Karpas-422 (cell line): ENCODE results near the gene TMEM125. TPM values are rescaled to one million over a fixed set of nuclear protein-coding genes. Genes with fewer than 3 reads are reported as not detected.

Experiments used
- DNase-seq: peaks from one replicate; pipeline ENCODE4 v3.0.0-alpha.2; 2015
- H2AFZ ChIP-seq: fragments of 200-600 bp; sonication (generic); 2 replicates; pipeline ENCODE4 v1.6.1; 2014; ENCODE audit warnings: antibody characterized with exemption, low read length, mixed read lengths
- H3K27ac ChIP-seq: fragments of 200-600 bp; sonication (generic); 2 replicates; pipeline ENCODE4 v1.5.1; 2014; ENCODE audit warnings: mild to moderate bottlenecking, low read length, moderate library complexity
- H3K27me3 ChIP-seq: fragments of 200-600 bp; sonication (generic); 2 replicates; pipeline ENCODE4 v1.6.1; 2014; ENCODE audit warnings: low read length, mixed read lengths
- H3K36me3 ChIP-seq: fragments of 200-600 bp; sonication (generic); 2 replicates; pipeline ENCODE4 v1.6.1; 2014; ENCODE audit warnings: low read length, mixed read lengths; ENCODE audit not compliant: insufficient read depth
- H3K4me1 ChIP-seq: fragments of 200-600 bp; sonication (generic); 2 replicates; pipeline ENCODE4 v1.6.1; 2014; ENCODE audit warnings: mild to moderate bottlenecking, low read length, mixed read lengths
- H3K4me2 ChIP-seq: fragments of 200-600 bp; sonication (generic); 2 replicates; pipeline ENCODE4 v1.6.1; 2014; ENCODE audit warnings: low read length, low read depth, mild to moderate bottlenecking; ENCODE audit not compliant: poor library complexity, severe bottlenecking
- H3K4me3 ChIP-seq: fragments of 200-600 bp; sonication (generic); 2 replicates; pipeline ENCODE4 v1.5.1; 2014; ENCODE audit warnings: mild to moderate bottlenecking, antibody characterized with exemption, low read length, mixed read lengths
- H3K79me2 ChIP-seq: fragments of 200-600 bp; sonication (generic); 2 replicates; pipeline ENCODE4 v1.6.1; 2014; ENCODE audit warnings: mild to moderate bottlenecking, low read length, mixed read lengths
- H3K9ac ChIP-seq: fragments of 200-600 bp; sonication (generic); 2 replicates; pipeline ENCODE4 v1.6.0; 2014; ENCODE audit warnings: low read length
- H3K9me2 ChIP-seq: fragments of 200-600 bp; sonication (generic), shearing (Covaris generic); replicated peaks from 2 replicates; pipeline ENCODE4 v1.6.0; 2014; ENCODE audit warnings: mild to moderate bottlenecking, low read length, moderate library complexity; ENCODE audit not compliant: insufficient read depth
- H3K9me3 ChIP-seq: fragments of 300-700, 200-600 bp; sonication (generic); 2 replicates; pipeline ENCODE4 v1.6.1; 2014; ENCODE audit warnings: low read length, mixed read lengths
- H4K20me1 ChIP-seq: fragments of 200-600 bp; sonication (generic); 2 replicates; pipeline ENCODE4 v1.6.1; 2014; ENCODE audit warnings: mild to moderate bottlenecking, antibody characterized with exemption, low read length, low read depth; ENCODE audit not compliant: insufficient read depth
- total RNA-seq: library from RNA; depleted of rRNA; stranded (reverse); fragments of >200 nt; shearing (Covaris generic); gene quantifications from 2 replicates; pipeline ENCODE4 v1.2.3, GENCODE V29; 2014; ENCODE audit warnings: low replicate concordance; rRNA removed

Gene TMEM125
- total RNA-seq, 1 experiment from 2014 or later = not detected

GRCh38 chr1:43318831-43319230 lies 49.0 kb downstream of the TMEM125 start:
- no peaks in the 10 kb centered on the region for H3K4me1 ChIP-seq
- no peak overlapping the region for H2AFZ ChIP-seq
- no peaks in the 10 kb centered on the region for H4K20me1 ChIP-seq
- H3K27me3 ChIP-seq = no peaks in the 10 kb centered on the region
- H3K9me2 ChIP-seq = no peaks in the 10 kb centered on the region
- H3K4me3 ChIP-seq = no peak overlapping the region
- DNase-seq = no peak
- no peak overlapping the region for H3K4me2 ChIP-seq
- H3K9ac ChIP-seq = no peak overlapping the region
- no peaks in the 10 kb centered on the region for H3K9me3 ChIP-seq
- no peaks in the 10 kb centered on the region for H3K36me3 ChIP-seq
- H3K79me2 ChIP-seq = no peaks in the 10 kb centered on the region
- no peak overlapping the region for H3K27ac ChIP-seq

DNA sequence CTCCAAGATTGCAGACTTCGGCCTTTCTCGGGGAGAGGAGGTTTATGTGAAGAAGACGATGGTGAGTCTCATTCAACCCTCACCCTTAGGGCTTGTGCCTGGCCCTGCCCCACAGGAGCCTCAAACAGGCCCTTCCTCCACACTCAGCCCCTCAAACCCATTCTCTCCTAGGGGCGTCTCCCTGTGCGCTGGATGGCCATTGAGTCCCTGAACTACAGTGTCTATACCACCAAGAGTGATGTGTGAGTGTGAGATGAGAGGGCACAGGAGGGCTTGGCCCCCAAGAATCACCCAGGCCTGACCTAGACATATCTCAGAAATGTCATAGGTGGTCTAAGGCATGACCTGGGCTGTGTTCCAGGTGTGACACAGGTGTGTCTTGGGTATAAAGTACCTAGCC lies 49.5 kb downstream of the TMEM125 start:
- no peaks in the 10 kb centered on the region for H3K27me3 ChIP-seq
- no peaks in the 10 kb centered on the region for H3K4me1 ChIP-seq
- DNase-seq = no peak
- no peaks in the 10 kb centered on the region for H3K79me2 ChIP-seq
- no peak overlapping the region for H3K4me2 ChIP-seq
- no peaks in the 10 kb centered on the region for H3K9me3 ChIP-seq
- H3K27ac ChIP-seq = no peak overlapping the region
- no peaks in the 10 kb centered on the region for H4K20me1 ChIP-seq
- no peak overlapping the region for H3K4me3 ChIP-seq
- no peak overlapping the region for H2AFZ ChIP-seq
- no peaks in the 10 kb centered on the region for H3K9me2 ChIP-seq
- H3K9ac ChIP-seq = no peak overlapping the region
- no peaks in the 10 kb centered on the region for H3K36me3 ChIP-seq

GRCh38 chr1:43319766-43320165 lies 50.0 kb downstream of the TMEM125 start:
- H2AFZ ChIP-seq = no peak overlapping the region

DNA sequence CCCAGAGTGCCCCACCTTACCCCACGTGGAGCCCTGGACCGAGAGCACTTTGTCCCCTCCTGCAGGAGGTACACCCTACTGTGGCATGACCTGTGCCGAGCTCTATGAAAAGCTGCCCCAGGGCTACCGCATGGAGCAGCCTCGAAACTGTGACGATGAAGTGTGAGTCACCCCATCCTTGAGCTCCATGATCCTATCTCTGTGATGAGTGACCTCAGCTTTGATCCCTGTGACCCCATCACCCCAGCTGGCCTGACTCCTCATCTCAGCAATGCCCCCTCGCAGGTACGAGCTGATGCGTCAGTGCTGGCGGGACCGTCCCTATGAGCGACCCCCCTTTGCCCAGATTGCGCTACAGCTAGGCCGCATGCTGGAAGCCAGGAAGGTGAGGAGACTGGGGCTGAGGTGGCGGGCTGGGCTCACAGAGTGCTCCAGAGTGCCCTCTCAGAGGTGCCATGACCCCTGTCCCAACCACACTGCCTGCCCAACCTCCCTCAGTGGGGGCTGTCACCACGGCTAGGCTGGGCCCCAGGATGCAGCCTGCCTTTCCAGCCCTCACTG lies 51.6 kb downstream of the TMEM125 start:
- Histone ChIP-seq H3K36me3 (no peaks in the 10 kb centered on the region; the same call in 1 of the 2 replicates), H4K20me1 (no peaks in the 10 kb centered on the region), H3K4me1 (no peaks in the 10 kb centered on the region), H3K4me2 (no peak overlapping the region), H3K27ac (no peak overlapping the region), H3K9ac (no peak overlapping the region), H3K9me3 (peaks cover 3% of the 10 kb centered on the region; the same call in 1 of the 2 replicates), H3K79me2 (no peaks in the 10 kb centered on the region), H2AFZ (no peak overlapping the region), H3K4me3 (no peak overlapping the region), H3K9me2 (no peaks in the 10 kb centered on the region), H3K27me3 (no peaks in the 10 kb centered on the region; the same call in 1 of the 2 replicates)
- DNase-seq = no peak

More at GRCh38 chr1:43319766-43320165, 50.0 kb downstream of the TMEM125 start:
- Histone ChIP-seq H3K27me3 (no peaks in the 10 kb centered on the region), H3K79me2 (no peaks in the 10 kb centered on the region), H4K20me1 (no peaks in the 10 kb centered on the region), H3K36me3 (no peaks in the 10 kb centered on the region), H3K9ac (no peak overlapping the region), H3K9me3 (no peaks in the 10 kb centered on the region), H3K4me1 (no peaks in the 10 kb centered on the region), H3K9me2 (no peaks in the 10 kb centered on the region), H3K4me2 (no peak overlapping the region), H3K27ac (no peak overlapping the region), H3K4me3 (no peak overlapping the region)
- DNase-seq = no peak

DNA sequence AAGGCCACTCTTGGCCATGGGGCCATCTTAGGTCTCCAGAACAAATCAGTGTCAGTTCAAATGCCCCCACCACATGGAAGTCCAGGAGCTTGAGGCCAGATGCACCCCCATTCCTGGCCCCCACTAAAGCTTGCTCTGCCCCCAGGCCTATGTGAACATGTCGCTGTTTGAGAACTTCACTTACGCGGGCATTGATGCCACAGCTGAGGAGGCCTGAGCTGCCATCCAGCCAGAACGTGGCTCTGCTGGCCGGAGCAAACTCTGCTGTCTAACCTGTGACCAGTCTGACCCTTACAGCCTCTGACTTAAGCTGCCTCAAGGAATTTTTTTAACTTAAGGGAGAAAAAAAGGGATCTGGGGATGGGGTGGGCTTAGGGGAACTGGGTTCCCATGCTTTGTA lies 52.7 kb downstream of the TMEM125 start:
- no peaks in the 10 kb centered on the region for H3K9me2 ChIP-seq
- H3K27me3 ChIP-seq = no peaks in the 10 kb centered on the region; the same call in 1 of the 2 replicates
- no peak overlapping the region for H3K9ac ChIP-seq
- no peak overlapping the region for H3K4me2 ChIP-seq
- no peak overlapping the region for H2AFZ ChIP-seq
- H3K4me1 ChIP-seq = no peaks in the 10 kb centered on the region
- no peak overlapping the region for H3K4me3 ChIP-seq
- no peaks in the 10 kb centered on the region for H3K79me2 ChIP-seq
- H3K27ac ChIP-seq = no peak overlapping the region
- peaks cover 3% of the 10 kb centered on the region; the same call in 1 of the 2 replicates for H3K9me3 ChIP-seq
- DNase-seq = no peak
- H3K36me3 ChIP-seq = no peaks in the 10 kb centered on the region; the same call in 1 of the 2 replicates
- H4K20me1 ChIP-seq = no peaks in the 10 kb centered on the region

Other genes starting within 250 kb of the TMEM125 start
- gene EBNA1BP2, start 97.7 kb upstream of the TMEM125 start, total RNA-seq = 59.5 and 87.6 TPM in 2 replicates
- not detected in 2 replicates for gene CFAP57, start 97.7 kb upstream of the TMEM125 start, total RNA-seq
- gene C1orf210, start 15.6 kb downstream of the TMEM125 start, total RNA-seq = not detected in 2 replicates
- not detected in 2 replicates for gene TIE1, start 31.0 kb downstream of the TMEM125 start, total RNA-seq
- not detected in 2 replicates for gene MPL, start 67.8 kb downstream of the TMEM125 start, total RNA-seq
- 96.9 and 141 TPM in 2 replicates for gene CDC20, start 89.0 kb downstream of the TMEM125 start, total RNA-seq
- 37.4 and 48.5 TPM in 2 replicates for gene ELOVL1, start 98.0 kb downstream of the TMEM125 start, total RNA-seq
- gene MED8, start 119.8 kb downstream of the TMEM125 start, total RNA-seq = 42.5 and 50.7 TPM in 2 replicates
- 24.9 and 31.3 TPM in 2 replicates for gene SZT2, start 119.9 kb downstream of the TMEM125 start, total RNA-seq
- gene HYI, start 183.9 kb downstream of the TMEM125 start, total RNA-seq = not detected in 2 replicates